GM18511 (cell line): ENCODE measurements around the gene ASS1.

Experiments
- ATAC-seq: cut with Tn5 transposase; IDR thresholded peaks from one replicate; pipeline ENCODE4 v1.9.1; 2021; ENCODE audit warnings: mild to moderate bottlenecking, moderate library complexity; ENCODE audit not compliant: unreplicated experiment

Gene ASS1

DNA sequence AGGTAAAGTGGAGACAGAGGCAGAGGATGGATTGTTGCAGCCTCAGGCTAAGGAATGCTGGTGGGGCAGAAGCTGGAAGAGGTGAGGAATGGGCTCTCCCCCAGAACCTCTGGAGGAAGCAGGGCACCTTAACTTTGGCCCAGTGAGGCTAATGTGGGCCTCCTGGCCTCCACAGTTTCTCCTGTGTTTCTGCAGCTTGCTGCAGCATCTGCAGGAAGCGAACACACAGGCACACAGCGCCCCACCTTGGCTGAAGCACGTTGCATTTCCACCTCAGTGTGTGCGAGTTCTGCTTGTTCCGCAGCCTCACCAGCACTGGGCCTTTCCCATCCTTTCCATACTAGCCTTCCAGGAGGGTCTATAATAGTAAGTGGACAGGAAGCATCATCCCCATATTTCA, 27.2 kb upstream of the ASS1 start:
- no peak for ATAC-seq

- no peak for ATAC-seq
Observed at GRCh38 chr9:130418776-130419175, 26.0 kb upstream of the ASS1 start.

GRCh38 chr9:130419521-130420035, 25.2 kb upstream of the ASS1 start:
- no peak for ATAC-seq

GRCh38 chr9:130421154-130421801, 23.5 kb upstream of the ASS1 start:
- ATAC-seq, result no peak

GRCh38 chr9:130421802-130422276, 22.9 kb upstream of the ASS1 start:
- no peak for ATAC-seq

- ATAC-seq, result no peak
Observed at GRCh38 chr9:130422546-130422945, 22.2 kb upstream of the ASS1 start.

- ATAC-seq, result no peak
Observed at GRCh38 chr9:130423272-130423671, 21.5 kb upstream of the ASS1 start.

GRCh38 chr9:130424595-130425454, 19.9 kb upstream of the ASS1 start:
- no peak for ATAC-seq

- ATAC-seq, result no peak
Observed at GRCh38 chr9:130425741-130426466, 18.9 kb upstream of the ASS1 start.

GRCh38 chr9:130426467-130426773, 18.3 kb upstream of the ASS1 start:
- no peak for ATAC-seq

- ATAC-seq, result no peak
Observed at GRCh38 chr9:130426883-130427282, 17.9 kb upstream of the ASS1 start.

- ATAC-seq, result no peak
Observed at GRCh38 chr9:130427326-130427725, 17.4 kb upstream of the ASS1 start.

- ATAC-seq, result no peak
Observed at GRCh38 chr9:130428086-130428665, 16.6 kb upstream of the ASS1 start.

GRCh38 chr9:130429381-130429780, 15.4 kb upstream of the ASS1 start:
- no peak for ATAC-seq

DNA sequence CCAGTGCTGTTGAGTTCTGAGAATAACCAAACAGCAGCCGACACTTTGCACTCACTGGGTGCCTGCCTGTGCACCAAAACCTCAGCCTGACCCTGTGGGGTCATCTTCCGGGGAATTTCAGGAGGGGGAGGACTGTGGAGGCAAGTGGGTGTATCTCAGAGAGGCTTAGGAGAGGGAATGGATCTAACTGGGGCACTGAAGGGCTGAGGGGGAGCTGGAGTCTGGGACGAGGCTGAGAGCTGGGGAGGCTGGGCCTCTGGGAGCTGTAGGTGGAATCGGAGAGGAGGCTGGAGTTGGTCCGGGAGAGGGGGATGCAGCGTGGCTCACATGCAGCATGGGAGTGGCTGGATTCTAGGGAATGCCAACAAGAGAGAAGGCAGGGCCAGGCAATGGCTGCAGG, 14.9 kb upstream of the ASS1 start:
- ATAC-seq, result no peak

DNA sequence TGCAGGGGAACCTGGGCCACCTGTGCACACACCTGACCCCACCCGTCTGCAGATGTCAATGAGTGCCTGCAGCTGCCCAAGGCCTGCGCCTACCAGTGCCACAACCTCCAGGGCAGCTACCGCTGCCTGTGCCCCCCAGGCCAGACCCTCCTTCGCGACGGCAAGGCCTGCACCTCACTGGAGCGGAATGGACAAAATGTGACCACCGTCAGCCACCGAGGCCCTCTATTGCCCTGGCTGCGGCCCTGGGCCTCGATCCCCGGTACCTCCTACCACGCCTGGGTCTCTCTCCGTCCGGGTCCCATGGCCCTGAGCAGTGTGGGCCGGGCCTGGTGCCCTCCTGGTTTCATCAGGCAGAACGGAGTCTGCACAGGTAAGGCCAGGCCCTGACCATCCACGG, 14.5 kb upstream of the ASS1 start:
- no peak for ATAC-seq

GRCh38 chr9:130430734-130431535, 13.8 kb upstream of the ASS1 start:
- ATAC-seq, result no peak

DNA sequence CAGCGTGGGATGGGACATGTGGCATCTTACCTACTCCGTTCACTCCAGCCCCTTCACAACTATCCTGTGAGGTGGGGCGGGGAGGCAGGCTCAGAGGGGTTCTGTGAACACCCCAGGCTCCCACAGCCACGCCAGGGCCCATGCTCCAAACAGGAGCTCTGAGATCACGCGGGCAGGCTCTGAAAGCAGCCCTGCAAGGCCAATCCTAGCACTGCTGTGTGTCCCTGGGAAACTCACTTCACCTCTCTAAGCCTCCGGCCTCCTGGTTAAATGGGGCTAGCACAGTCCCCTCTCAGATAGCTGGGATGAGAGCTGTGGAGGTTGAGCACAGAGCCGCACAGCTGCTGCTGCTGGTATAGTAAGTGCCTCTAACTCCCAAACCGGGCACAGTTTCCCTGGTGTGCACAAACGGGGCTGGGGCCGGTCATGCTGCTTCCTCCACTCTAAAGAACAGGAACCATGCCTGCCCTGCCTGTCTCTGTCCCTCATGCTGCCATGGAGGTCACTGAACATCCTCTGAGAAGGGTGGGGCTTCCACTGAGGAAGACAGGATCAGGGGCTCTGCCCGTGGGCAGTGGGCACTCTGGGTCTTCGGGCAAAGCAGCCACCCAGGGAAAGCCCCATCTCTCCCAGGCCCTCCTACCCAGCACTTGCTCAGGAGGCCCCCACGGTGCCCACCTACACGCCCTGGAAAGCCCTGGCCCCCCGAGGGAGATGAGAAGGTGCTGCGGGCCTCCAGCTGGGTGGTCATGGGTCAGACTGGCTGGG, 13.0 kb upstream of the ASS1 start:
- no peak for ATAC-seq

DNA sequence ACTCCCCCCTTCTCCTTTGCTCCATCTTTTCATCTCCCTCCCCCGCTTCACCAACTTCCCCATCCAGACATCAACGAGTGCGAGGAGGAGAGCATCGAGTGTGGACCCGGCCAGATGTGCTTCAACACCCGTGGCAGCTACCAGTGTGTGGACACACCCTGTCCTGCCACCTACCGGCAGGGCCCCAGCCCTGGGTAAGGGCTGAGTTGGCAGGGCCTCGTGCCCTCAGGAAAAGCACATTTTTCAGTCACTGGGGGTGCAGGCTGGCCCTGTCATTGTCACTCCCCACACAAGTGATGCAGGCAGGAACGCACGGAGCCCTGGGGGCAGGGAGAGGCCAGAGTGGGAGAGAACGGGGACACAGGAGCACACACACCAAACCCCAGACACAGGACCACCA, 12.4 kb upstream of the ASS1 start:
- no peak for ATAC-seq

GRCh38 chr9:130432796-130433167, 12.0 kb upstream of the ASS1 start:
- ATAC-seq, result no peak
